ENCODE results near the gene CHURC1. TPM values are rescaled to one million over a fixed set of nuclear protein-coding genes. Genes with fewer than 3 reads are reported as not detected.

CHURC1 gene
- total and polyA plus RNA-seq, 2 of the 4 experiments (the other 2 are of a cell fraction) = 38.0 to 69.5 TPM

- Histone ChIP-seq H2AFZ (replicated peaks; ENCODE audit: low read length, poor library complexity) (peak overlapping the region; percentile 91), H3K79me1 (ENCODE audit: low read depth in 1 of 2, low read length in 2 of 2) (no peaks in the 10 kb centered on the region; a peak in 2 of 4 replicates), H3K56ac (ENCODE audit: extremely low read depth, insufficient read depth, low read length) (no peak overlapping the region), H3K36me3 (ENCODE audit: control insufficient read depth, insufficient read depth, low read length) (no peaks in the 10 kb centered on the region; the same call in 1 of the 2 replicates), H2BK20ac (ENCODE audit: low read depth, low read length) (no peak overlapping the region), H2BK120ac (ENCODE audit: low read depth, low read length) (no peak overlapping the region), H3K4me3 (ENCODE audit: insufficient read depth, low read depth, low read length) (no peak overlapping the region; the same call in 1 of the 2 replicates), H4K5ac (ENCODE audit: low read depth, low read length) (no peak overlapping the region), H4K8ac (ENCODE audit: low read depth in 2 of 2, low read length in 2 of 2) (no peak overlapping the region), H4K20me1 (ENCODE audit: insufficient read depth, low read length) (no peaks in the 10 kb centered on the region), H3K4ac (ENCODE audit: low read depth, low read length) (no peak overlapping the region; the same call in 1 of the 2 replicates), H3K4me2 (ENCODE audit: low read depth, low read length) (peak overlapping the region; percentile 94; the same call in 1 of the 2 replicates), H3K9me1 (ENCODE audit: insufficient read depth, low read length) (no peaks in the 10 kb centered on the region), H3K14ac (replicated peaks; ENCODE audit: low read depth, low read length) (no peak overlapping the region), H4K91ac (ENCODE audit: insufficient read depth, low read depth, low read length) (no peak overlapping the region), H2BK5ac (ENCODE audit: low read depth, low read length, poor library complexity, severe bottlenecking) (no peak overlapping the region), H3K9ac (ENCODE audit: low read depth, low read length) (no peak overlapping the region), H2AK9ac (replicated peaks; ENCODE audit: low read depth, low read length, poor library complexity) (peak overlapping the region; percentile 71), H3K23ac (ENCODE audit: low read depth, low read length) (no peak overlapping the region), H2AK5ac (ENCODE audit: low read depth, low read length) (no peak overlapping the region), H3K4me1 (ENCODE audit: control insufficient read depth, insufficient read depth, low read length) (peaks cover 6% of the 10 kb centered on the region), H2BK15ac (ENCODE audit: low read depth, low read length) (no peak overlapping the region), H3K18ac (ENCODE audit: low read depth, low read length) (no peak overlapping the region), H3K9me3 (ENCODE audit: control insufficient read depth, insufficient read depth, low read length) (no peaks in the 10 kb centered on the region), H3K27ac (ENCODE audit: insufficient read depth, low read length) (no peak overlapping the region), H3K27me3 (ENCODE audit: control insufficient read depth, insufficient read depth, low read length) (no peaks in the 10 kb centered on the region)
- intact Hi-C loops (cut with micrococcal nuclease) (no loop called here), dilution Hi-C loops (cut with HindIII; ENCODE audit: low sequenced_read_pairs, unreplicated experiment) (no loop called here), in situ Hi-C loops (cut with MboI; ENCODE audit: low sequenced_read_pairs) (no loop called here)
- CTCF ChIA-PET = no interaction called here
- no peak; the same call in 1 of the 2 replicates for ATAC-seq (ENCODE audit: low read depth)
- no TSS peak for BruUV-seq (replicated peaks)
- DNase-seq = peak; percentile 6
- TF ChIP-seq CHD1 (IDR thresholded peaks at IDR 0.05; ENCODE audit: low read depth, low read length) (no peak), CEBPB (IDR thresholded peaks at IDR 0.05; ENCODE audit: low read depth, low read length) (no peak), RFX5 (IDR thresholded peaks at IDR 0.05; ENCODE audit: low read depth, low read length) (no peak), CTCF (conservative IDR thresholded peaks at IDR 0.05; ENCODE audit: low read depth, low read length) (no peak), RAD21 (IDR thresholded peaks at IDR 0.05; ENCODE audit: low read length) (no peak), BHLHE40 (IDR thresholded peaks at IDR 0.05; ENCODE audit: low read depth, low read length) (no peak), SMC3 (IDR thresholded peaks at IDR 0.05; ENCODE audit: low read depth, low read length) (no peak), POLR2A (IDR thresholded peaks at IDR 0.05; ENCODE audit: low read depth, low read length) (no peak), USF2 (IDR thresholded peaks at IDR 0.05; ENCODE audit: low read depth, low read length) (no peak), RCOR1 (IDR thresholded peaks at IDR 0.05; ENCODE audit: insufficient replicate concordance, low read length) (no peak), FOS (IDR thresholded peaks at IDR 0.05; ENCODE audit: low read depth, low read length) (no peak), MAZ (IDR thresholded peaks at IDR 0.05; ENCODE audit: borderline replicate concordance, low read depth, low read length) (no peak), ELK1 (IDR thresholded peaks at IDR 0.05; ENCODE audit: borderline replicate concordance, low read depth, low read length) (no peak)
- 57% methylated on average over 2 of the region's 8 CpGs; no CpG with 5 or more reads in 1 of the 2 experiments for WGBS, 2 experiments (ENCODE audit: extremely low coverage in 2 of 2, insufficient read length in 1 of 2)
- POLR2A ChIA-PET (ENCODE audit: unreplicated experiment) = interaction anchor here (0.6 to 0.7 kb wide), 2 partner anchors 14 to 103 kb away, joined by 4 to 5 read pairs; no protein-coding TSS in a partner anchor
Measured at GRCh38 chr14:64970776-64971477, 56.7 kb downstream of the CHURC1 start.
